K562 (cell line): ENCODE measurements around the gene ANKRD6. TPM values are rescaled to one million over a fixed set of nuclear protein-coding genes. Genes with fewer than 3 reads are reported as not detected.

Experiments
- ATAC-seq: fragments of 200-7000 bp; cut with Tn5 transposase; 3 replicates; pipeline ENCODE4 v1.9.1; 2020; ENCODE audit warnings: moderate library complexity
- BruUV-seq: library from RNA; stranded (reverse); fragments of 400-500 nt; replicated peaks from 2 replicates; lab custom pipeline; 2021; lab: Mats Ljungman, UMichigan
- CTCF ChIA-PET: fragments of 300-600 bp; formaldehyde crosslinking; extraction: SDS; loops from one replicate; lab custom pipeline; 2021; ENCODE audit warnings: low intra/inter-chr PET ratio; lab: Yijun Ruan, JAX
- POLR2A ChIA-PET: fragments of 300-600, 350-650 bp; sonication (Branson Sonifier 250); formaldehyde crosslinking; extraction: SDS; loops from one replicate; lab custom pipeline; 2021; ENCODE audit warnings: antibody characterized with exemption, inconsistent platforms; lab: Yijun Ruan, JAX
- DNase-seq, 4 experiments: peaks; one replicate each; pipeline versions ENCODE4 v3.0.0 to v3.0.0-alpha.2; 2011 to 2018; ENCODE audit warnings: low spot score in 3 of 4, mixed read lengths in 3 of 4; ENCODE audit errors: extremely low read depth in 1 of 4
- FAIRE-seq: peaks from 2 replicates; lab custom pipeline; 2011; peaks lifted over from hg19 to GRCh38; lab: Jason Lieb, UNC
- H2AFZ ChIP-seq: 2 replicates; pipeline ENCODE4 v1.6.0; 2011; ENCODE audit warnings: low read depth, low read length, control low read depth, inconsistent platforms
- H3K27ac ChIP-seq: fragments of 200-600 bp; 3 replicates; pipeline ENCODE4 v1.8.0; 2011; ENCODE audit warnings: low read depth, mild to moderate bottlenecking, control low read depth, inconsistent platforms, low read length, moderate library complexity, mixed read lengths; ENCODE audit errors: extremely low read depth
- H3K27me3 ChIP-seq, 2 experiments: fragments of 300-600 bp in 1 of 2; 2 replicates in 1 of 2; 3 replicates in 1 of 2; pipeline versions ENCODE4 v1.6.0 to v1.8.0; 2011; ENCODE audit warnings: inconsistent platforms in 2 of 2, low read length in 2 of 2, mild to moderate bottlenecking in 1 of 2, mixed read lengths in 1 of 2, moderate library complexity in 1 of 2; ENCODE audit not compliant: control insufficient read depth in 2 of 2, insufficient read depth in 2 of 2
- H3K36me3 ChIP-seq: fragments of 300-600 bp; 3 replicates; pipeline ENCODE4 v1.8.0; 2011; ENCODE audit warnings: mild to moderate bottlenecking, low read length, inconsistent platforms; ENCODE audit not compliant: control insufficient read depth, insufficient read depth
- H3K4me1 ChIP-seq, 2 experiments: fragments of 200-600 bp in 1 of 2; replicated peaks in 1 of 2; 2 replicates in 1 of 2; 3 replicates in 1 of 2; pipeline versions ENCODE4 v1.5.1 to v1.8.0; 2011; ENCODE audit warnings: inconsistent platforms in 2 of 2, low read length in 2 of 2, mild to moderate bottlenecking in 1 of 2, mixed read lengths in 1 of 2, moderate library complexity in 1 of 2; ENCODE audit not compliant: control insufficient read depth in 2 of 2, insufficient read depth in 2 of 2
- H3K4me2 ChIP-seq: 2 replicates; pipeline ENCODE4 v1.6.1; 2011; ENCODE audit warnings: low read length, control low read depth, inconsistent platforms, mixed read lengths; ENCODE audit not compliant: insufficient read depth
- H3K4me3 ChIP-seq: fragments of 200-600 bp; sonication (generic), shearing (Covaris generic); 2 replicates; pipeline ENCODE4 v1.5.1; 2016; ENCODE audit warnings: control low read depth, inconsistent platforms
- H3K79me2 ChIP-seq: fragments of 200-600 bp; 3 replicates; pipeline ENCODE4 v1.8.0; 2011; ENCODE audit warnings: low read length, inconsistent platforms; ENCODE audit not compliant: control insufficient read depth, insufficient read depth
- H3K9ac ChIP-seq, 2 experiments: 2 replicates each; pipeline versions ENCODE4 v1.6.0 to v1.6.1; 2011; ENCODE audit warnings: low read depth in 2 of 2, low read length in 2 of 2, control low read depth in 1 of 2, inconsistent platforms in 1 of 2, mild to moderate bottlenecking in 1 of 2, mixed read lengths in 1 of 2; ENCODE audit not compliant: insufficient read depth in 1 of 2
- H3K9me1 ChIP-seq: one replicate; pipeline ENCODE4 v1.6.0; 2011; ENCODE audit warnings: inconsistent platforms, mild to moderate bottlenecking, low read length, moderate library complexity; ENCODE audit not compliant: control insufficient read depth, insufficient read depth
- H3K9me3 ChIP-seq: replicated peaks from 2 replicates; pipeline ENCODE4 v1.5.1; 2011; ENCODE audit warnings: low read depth, low read length, inconsistent platforms; ENCODE audit not compliant: control insufficient read depth, insufficient read depth
- H4K20me1 ChIP-seq: replicated peaks from 2 replicates; pipeline ENCODE4 v1.6.1; 2011; ENCODE audit warnings: low read length, inconsistent platforms, mixed read lengths; ENCODE audit not compliant: control insufficient read depth, insufficient read depth
- ASH1L ChIP-seq: fragments of 450-650 bp; IDR thresholded peaks from 2 replicates; pipeline ENCODE4 v1.6.1; 2018; ENCODE audit warnings: borderline replicate concordance, mild to moderate bottlenecking, low read depth; ENCODE audit not compliant: partially characterized antibody
- CEBPZ ChIP-seq: fragments of 150-350 bp; IDR thresholded peaks from 2 replicates; pipeline ENCODE4 v1.6.1; 2014; ENCODE audit warnings: low read depth, mild to moderate bottlenecking, low read length, borderline replicate concordance
- CHD1 ChIP-seq: fragments of 200-600 bp; sonication (generic); IDR thresholded peaks from one replicate; pipeline ENCODE4 v1.6.1; 2012; ENCODE audit warnings: mild to moderate bottlenecking, moderate library complexity, low read length, inconsistent platforms
- CREB5 ChIP-seq: fragments of 250-450 bp; sonication (Bioruptor Pico); IDR thresholded peaks from 2 replicates; pipeline ENCODE4 v1.5.0; 2020; ENCODE audit warnings: mild to moderate bottlenecking
- KLF1 ChIP-seq: fragments of 450-650 bp; IDR thresholded peaks from 2 replicates; pipeline ENCODE4 v1.6.1; 2016; ENCODE audit warnings: missing genetic modification characterization, missing compliant biosample characterization
- MTA3 ChIP-seq: fragments of 450-650 bp; formaldehyde crosslinking; IDR thresholded peaks from 2 replicates; pipeline ENCODE4 v1.6.1; 2017; ENCODE audit warnings: mild to moderate bottlenecking, borderline replicate concordance
- POLR2AphosphoS5 ChIP-seq: IDR thresholded peaks from 2 replicates; pipeline ENCODE4 v1.6.1; 2011; ENCODE audit warnings: mild to moderate bottlenecking, low read depth, low read length, moderate library complexity; ENCODE audit not compliant: control insufficient read depth, insufficient read depth
- SNAPC5 ChIP-seq: fragments of 250-450 bp; sonication (Bioruptor Pico); IDR thresholded peaks from 2 replicates; pipeline ENCODE4 v1.8.0; 2021; ENCODE audit warnings: moderate library complexity, mild to moderate bottlenecking, inconsistent platforms
- ZBED1 ChIP-seq: IDR thresholded peaks from 2 replicates; pipeline ENCODE4 v1.6.1; 2014
- ZBTB34 ChIP-seq: fragments of 250-450 bp; sonication (Bioruptor Pico); IDR thresholded peaks from 2 replicates; pipeline ENCODE4 v1.8.0; 2021; ENCODE audit warnings: mild to moderate bottlenecking, moderate library complexity
- ZNF133 ChIP-seq: fragments of 250-450 bp; sonication (Bioruptor Pico); IDR thresholded peaks from 2 replicates; pipeline ENCODE4 v1.4.0; 2020; ENCODE audit warnings: mild to moderate bottlenecking
- ZNF785 ChIP-seq: fragments of 250-450 bp; sonication (Bioruptor Pico); IDR thresholded peaks from 2 replicates; pipeline ENCODE4 v1.4.0; 2020; ENCODE audit warnings: mild to moderate bottlenecking
- WGBS: fragments of 100-300 bp; shearing (Covaris generic); methylation state at CpG from one replicate; pipeline ENCODE4 v1.1.6; 2016; ENCODE audit warnings: low coverage, mixed read lengths; ENCODE audit not compliant: insufficient coverage; ENCODE audit errors: missing lambda C conversion rate; 5-methylcytosine and 5-hydroxymethylcytosine counted together
- in situ Hi-C: fragments of 300-500 bp; cut with MboI; formaldehyde crosslinking; loops from 4 replicates; pipeline ENCODE4 v1.15.0; 2018; ENCODE audit warnings: inconsistent platforms, mixed read lengths
- intact Hi-C: fragments of 100-400 bp; cut with micrococcal nuclease; formaldehyde crosslinking; loops from 2 replicates; pipeline ENCODE4 v1.14.2; 2022
- polyA plus RNA-seq, 8 experiments: library from polyadenylated mRNA; depleted of rRNA in 4 of 8; stranded (reverse) in 5 of 8; unstranded in 3 of 8; fragments of >200 nt; fragmentation: Nextera tagmentation in 2 of 8; fragmentation: Illumina TruSeq in 1 of 8; extraction: Ambion mirVana in 2 of 8; extraction: Trizol in 1 of 8; gene quantifications; 2 replicates each; pipeline versions ENCODE4 v1.2.1 to v1.2.3, GENCODE V29; 2011 to 2014; ENCODE audit warnings: inconsistent platforms in 1 of 8, missing spikeins in 1 of 8
- total RNA-seq, 7 experiments: library from RNA; depleted of rRNA in 6 of 7; stranded (reverse); fragments of >200 nt in 6 of 7; fragmentation: Illumina TruSeq in 2 of 7; extraction: Trizol in 2 of 7; gene quantifications; 2 replicates each; pipeline versions ENCODE4 v1.2.1 to v1.2.3, GENCODE V29; 2011 to 2021; ENCODE audit warnings: low replicate concordance in 1 of 7

The ANKRD6 gene
- total and polyA plus RNA-seq, 9 of the 15 experiments (the other 6 are each of a cell fraction or from before 2014, with no cell fraction given), result 0.04 to 0.22 (median 0.08) TPM; not detected in 4

- intact Hi-C loops (no loop called here), in situ Hi-C loops (no loop called here)
- Histone ChIP-seq H4K20me1 (no peaks in the 10 kb centered on the region), H2AFZ (no peak overlapping the region), H3K4me3 (no peak overlapping the region), H3K36me3 (no peaks in the 10 kb centered on the region), H3K4me2 (no peak overlapping the region), H3K9me3 (no peaks in the 10 kb centered on the region), H3K9me1 (no peaks in the 10 kb centered on the region), H3K4me1 (no peaks in the 10 kb centered on the region; a peak in 1 of 5 replicates), H3K27ac (no peak overlapping the region), H3K27me3 (peaks cover 7 to 12% of the 10 kb centered on the region in 2 experiments; a peak in 3 of 5 replicates), H3K79me2 (no peaks in the 10 kb centered on the region), H3K9ac (no peak overlapping the region)
- BruUV-seq, result no TSS peak
- ATAC-seq (no peak), DNase-seq (no peak), FAIRE-seq (no peak)
- ChIA-PET POLR2A (interaction anchor here (0.5 kb wide), 1 partner anchor 8 kb away, joined by 3 read pairs; no protein-coding TSS in a partner anchor), CTCF (no interaction called here)
- 0% methylated on average over 4 of the region's 4 CpGs for WGBS
- TF ChIP-seq ZNF133 (CRISPR knock-in tag) (no peak), KLF1 (tag) (no peak), POLR2AphosphoS5 (no peak), ZNF785 (no peak), SNAPC5 (CRISPR knock-in tag) (no peak), CREB5 (CRISPR knock-in tag) (no peak), ZBED1 (no peak), CEBPZ (no peak), ZBTB34 (CRISPR knock-in tag) (no peak), CHD1 (no peak), ASH1L (no peak), MTA3 (no peak)
Measured at GRCh38 chr6:89471287-89471867, 38.4 kb downstream of the ANKRD6 start.
